ENCODE measurements around the gene MMP2.

DNA sequence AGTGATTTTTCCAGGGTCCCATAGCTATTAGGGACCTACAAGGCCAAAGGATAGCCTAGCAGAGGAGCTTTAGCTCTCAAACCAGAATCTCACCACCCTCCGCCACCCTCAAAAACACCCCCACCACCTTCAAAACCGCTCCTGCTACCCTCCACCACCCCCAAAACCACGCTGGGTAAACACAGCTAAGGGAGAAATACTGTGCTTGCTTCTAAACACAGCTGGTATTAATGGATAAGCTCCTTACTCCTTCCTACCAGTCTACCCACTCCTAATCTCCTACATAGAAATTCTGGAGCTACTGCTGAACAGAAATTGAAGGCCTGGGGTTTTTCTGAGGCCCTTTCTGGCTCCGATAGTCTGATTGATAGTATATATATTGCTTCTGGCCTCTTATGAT, 27.7 kb downstream of the MMP2 start:
- TF ChIP-seq CTCF (IDR thresholded peaks at IDR 0.05): no peak
- TF ChIP-seq STAT6 (CRISPR knock-in tag; conservative IDR thresholded peaks at IDR 0.05; ENCODE audit: low read depth): no peak
- TF ChIP-seq NR1H2 (CRISPR knock-in tag; IDR thresholded peaks at IDR 0.05): no peak
- no peak for TF ChIP-seq ETV6 (CRISPR knock-in tag; IDR thresholded peaks at IDR 0.05)
- TF ChIP-seq, protein P1, sequence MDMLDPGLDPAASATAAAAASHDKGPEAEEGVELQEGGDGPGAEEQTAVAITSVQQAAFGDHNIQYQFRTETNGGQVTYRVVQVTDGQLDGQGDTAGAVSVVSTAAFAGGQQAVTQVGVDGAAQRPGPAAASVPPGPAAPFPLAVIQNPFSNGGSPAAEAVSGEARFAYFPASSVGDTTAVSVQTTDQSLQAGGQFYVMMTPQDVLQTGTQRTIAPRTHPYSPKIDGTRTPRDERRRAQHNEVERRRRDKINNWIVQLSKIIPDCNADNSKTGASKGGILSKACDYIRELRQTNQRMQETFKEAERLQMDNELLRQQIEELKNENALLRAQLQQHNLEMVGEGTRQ (CRISPR knock-in tag; IDR thresholded peaks at IDR 0.05): no peak
- TF ChIP-seq, protein P2, sequence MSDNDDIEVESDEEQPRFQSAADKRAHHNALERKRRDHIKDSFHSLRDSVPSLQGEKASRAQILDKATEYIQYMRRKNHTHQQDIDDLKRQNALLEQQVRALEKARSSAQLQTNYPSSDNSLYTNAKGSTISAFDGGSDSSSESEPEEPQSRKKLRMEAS (CRISPR knock-in tag; IDR thresholded peaks at IDR 0.05): no peak
- TF ChIP-seq, protein P3, sequence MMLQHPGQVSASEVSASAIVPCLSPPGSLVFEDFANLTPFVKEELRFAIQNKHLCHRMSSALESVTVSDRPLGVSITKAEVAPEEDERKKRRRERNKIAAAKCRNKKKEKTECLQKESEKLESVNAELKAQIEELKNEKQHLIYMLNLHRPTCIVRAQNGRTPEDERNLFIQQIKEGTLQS (CRISPR knock-in tag; conservative IDR thresholded peaks at IDR 0.05): no peak
- TF ChIP-seq AFF4 (CRISPR knock-in tag; IDR thresholded peaks at IDR 0.05; ENCODE audit: borderline replicate concordance): no peak

Measured in WTC11 (cell line).